ENCODE data around the gene AMOTL2.

DNA sequence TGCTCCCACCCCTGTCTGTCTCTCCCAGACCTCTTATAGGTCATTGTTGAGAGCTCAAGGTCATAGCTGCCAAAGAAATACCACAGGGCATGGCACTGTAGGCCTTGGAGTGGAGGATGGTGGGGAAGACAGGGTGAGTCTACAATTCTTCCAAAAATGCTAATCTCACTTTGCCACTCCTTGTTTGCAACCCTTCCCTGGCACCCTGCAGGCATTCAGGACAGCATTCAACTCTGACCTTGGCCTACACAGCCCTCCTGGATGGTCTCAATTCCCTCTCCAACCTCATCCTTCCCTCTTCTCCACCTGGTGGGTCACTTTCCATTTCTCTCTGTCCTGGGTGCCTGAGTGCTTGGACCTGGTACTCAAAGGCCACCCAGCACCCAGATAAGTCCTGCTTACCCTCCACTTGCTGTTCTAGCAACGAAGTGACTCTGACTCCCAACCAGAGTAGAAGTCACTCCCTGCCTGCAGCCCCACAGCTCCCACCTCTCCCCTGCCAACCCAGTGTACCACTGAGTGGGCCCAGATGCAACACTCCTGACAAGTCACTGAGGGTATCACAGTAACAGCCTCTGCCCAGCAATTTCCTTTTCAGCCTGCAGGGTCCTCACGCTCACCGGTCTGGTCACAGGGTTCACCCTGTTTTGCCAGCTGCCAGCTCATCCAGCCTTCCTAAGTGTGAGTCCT, 36.6 kb downstream of the AMOTL2 start:
- TF ChIP-seq, protein P1, sequence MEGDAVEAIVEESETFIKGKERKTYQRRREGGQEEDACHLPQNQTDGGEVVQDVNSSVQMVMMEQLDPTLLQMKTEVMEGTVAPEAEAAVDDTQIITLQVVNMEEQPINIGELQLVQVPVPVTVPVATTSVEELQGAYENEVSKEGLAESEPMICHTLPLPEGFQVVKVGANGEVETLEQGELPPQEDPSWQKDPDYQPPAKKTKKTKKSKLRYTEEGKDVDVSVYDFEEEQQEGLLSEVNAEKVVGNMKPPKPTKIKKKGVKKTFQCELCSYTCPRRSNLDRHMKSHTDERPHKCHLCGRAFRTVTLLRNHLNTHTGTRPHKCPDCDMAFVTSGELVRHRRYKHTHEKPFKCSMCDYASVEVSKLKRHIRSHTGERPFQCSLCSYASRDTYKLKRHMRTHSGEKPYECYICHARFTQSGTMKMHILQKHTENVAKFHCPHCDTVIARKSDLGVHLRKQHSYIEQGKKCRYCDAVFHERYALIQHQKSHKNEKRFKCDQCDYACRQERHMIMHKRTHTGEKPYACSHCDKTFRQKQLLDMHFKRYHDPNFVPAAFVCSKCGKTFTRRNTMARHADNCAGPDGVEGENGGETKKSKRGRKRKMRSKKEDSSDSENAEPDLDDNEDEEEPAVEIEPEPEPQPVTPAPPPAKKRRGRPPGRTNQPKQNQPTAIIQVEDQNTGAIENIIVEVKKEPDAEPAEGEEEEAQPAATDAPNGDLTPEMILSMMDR (IDR thresholded peaks at IDR 0.05 in 4 of 5, conservative IDR thresholded peaks at IDR 0.05 in 1 of 5), result no peak
- TF ChIP-seq POLR2A (IDR thresholded peaks at IDR 0.05), result no peak
